ENCODE data around the gene RUNX2.
"Not testable (repeated sequence)": the region's sequence is repeated elsewhere in the genome, so short reads cannot be mapped to it uniquely, and the experiment has no call there.

The RUNX2 gene

DNA sequence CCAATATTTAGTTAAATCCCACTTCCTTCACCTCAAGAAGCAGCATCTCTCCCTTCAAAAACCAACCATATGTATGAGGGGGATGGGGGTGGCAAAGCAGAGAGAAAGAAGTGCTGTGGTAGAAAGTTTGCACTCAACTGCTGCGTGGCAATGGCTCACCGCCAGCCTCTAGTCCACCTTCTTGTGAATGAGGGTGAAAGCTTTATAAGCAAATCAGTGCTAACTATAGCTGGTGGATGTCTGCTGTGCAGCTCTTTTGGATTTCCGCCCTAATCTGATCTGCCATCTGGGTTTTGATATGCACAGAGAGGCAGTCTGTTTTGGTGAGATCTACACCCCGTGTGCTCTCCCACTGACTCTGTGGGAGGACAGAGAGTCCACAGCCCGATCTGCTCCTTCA, 330.8 kb downstream of the RUNX2 start:
- no peak for DNase-seq

DNA sequence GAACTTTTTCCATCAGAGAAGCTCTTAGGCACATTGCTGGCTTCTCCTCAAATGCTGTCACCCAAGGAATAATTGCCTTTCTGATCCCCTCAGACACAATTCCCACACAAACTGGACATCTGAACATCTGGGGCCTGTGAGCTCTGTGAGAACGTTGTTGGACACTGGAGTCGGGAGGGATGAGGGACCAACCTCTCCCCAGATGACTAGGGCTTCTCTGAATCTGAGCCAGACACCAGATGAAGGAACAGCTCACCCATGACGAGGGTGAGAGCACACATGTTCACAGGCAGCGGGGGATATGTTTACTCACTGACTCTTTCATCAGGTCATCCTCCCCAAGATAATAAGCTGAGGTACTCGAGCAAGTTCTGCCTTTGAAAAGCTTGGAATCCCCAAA, 333.5 kb downstream of the RUNX2 start:
- DNase-seq, result no peak

DNA sequence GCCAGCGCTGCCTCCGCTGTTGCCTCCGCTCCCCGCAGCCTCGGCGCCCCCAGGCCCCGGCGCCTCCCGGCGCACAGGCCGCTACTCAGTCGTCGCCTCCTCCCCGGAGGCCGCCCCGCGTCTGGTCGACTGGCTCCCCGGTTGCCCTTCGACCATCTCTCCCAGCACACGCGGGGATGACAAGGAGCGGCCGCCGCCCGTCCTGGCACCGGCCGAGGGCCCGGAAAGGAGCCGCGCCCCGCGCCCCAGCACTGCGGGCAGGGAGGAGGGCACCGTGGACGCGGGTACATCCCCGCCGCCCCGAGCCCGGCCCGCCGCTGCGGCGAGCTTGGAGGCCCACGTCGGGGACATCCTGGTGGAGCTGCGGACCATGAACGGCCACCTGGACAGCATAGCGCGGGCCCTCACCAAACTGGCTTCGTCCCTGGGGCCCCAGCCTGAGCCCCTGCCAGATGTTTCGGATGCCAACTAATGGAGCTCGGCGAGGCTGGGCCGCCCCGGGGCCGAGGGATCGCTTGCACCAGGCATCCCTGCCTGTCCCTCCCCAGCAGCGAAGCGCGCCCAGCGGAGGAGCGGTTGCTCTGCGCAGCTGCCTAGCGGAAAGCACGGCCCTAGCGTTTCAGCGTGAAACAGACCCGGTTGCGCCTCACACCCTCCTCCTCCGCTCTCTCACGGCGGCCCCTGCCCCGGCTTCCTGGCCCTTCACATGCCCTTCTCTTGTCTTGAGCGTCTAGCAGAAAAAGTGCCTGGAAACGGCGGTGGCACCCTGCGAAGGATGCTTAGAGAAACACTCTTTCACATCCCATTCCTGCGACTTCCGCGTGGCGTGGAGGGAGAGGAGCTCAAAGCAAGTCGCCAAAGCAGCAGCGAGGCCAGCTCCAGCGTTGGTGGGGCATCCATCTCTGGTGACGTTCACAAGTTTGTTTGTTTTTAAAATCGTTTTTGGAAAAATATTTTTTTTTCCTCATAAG, 335.4 kb downstream of the RUNX2 start:
- peak; percentile 43 for DNase-seq

DNA sequence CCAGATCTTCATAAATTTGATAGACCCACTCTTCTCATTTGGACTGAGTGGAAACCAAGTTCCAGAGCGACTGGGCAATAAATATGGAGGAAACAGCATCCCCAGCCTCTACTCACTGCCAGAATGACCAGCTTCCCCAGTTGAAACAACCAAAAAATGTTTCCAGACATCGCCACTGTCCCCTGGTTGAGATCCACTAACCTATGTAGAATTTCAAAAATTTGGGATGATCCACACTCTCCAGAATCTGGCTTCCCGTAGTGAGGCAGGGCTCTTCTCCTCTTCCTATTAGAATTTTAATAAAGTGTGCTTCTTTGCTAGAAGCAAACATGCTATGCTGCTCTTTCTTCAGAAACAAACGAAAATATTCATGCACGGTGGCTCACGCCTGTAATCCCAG, 336.6 kb downstream of the RUNX2 start:
- no peak for DNase-seq

DNA sequence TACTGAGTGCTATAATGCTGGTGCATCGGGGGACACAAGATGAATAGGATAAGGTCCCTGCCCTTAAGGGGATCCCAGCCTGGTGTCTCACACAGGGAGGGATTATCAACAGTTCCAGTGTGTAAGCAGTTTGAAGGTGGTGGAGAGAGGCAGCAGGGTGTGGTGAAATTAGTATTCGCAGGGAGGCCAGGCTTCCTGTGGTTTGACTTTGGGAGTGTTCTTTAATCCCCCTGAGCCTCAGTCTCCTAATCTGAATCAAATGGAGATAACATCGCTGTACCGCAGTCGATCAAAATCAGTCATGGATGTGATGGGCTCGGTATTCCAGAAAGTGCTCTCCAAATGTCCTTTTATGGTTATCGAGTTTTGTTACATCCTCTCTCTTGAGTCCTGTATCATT, 337.7 kb downstream of the RUNX2 start:
- no peak for DNase-seq

DNA sequence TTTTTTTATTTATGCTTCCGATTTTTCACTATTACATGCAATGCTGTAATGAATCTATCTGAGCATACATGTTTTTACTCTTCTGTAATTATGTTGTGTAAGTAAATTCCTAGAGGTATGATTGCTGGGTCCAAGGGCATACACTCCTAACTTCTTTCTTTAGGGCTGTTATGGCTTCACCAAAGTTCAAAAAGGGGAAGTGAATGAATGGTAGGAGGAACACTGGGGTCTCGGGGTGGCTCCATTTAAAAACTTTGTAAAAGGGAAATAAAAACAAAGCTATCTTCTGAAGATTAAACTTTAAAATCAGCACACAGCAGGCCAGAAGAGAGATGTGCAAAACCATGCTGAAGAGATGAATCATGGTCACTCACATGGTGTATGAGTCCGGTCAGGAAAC, 338.7 kb downstream of the RUNX2 start:
- no peak for DNase-seq

DNA sequence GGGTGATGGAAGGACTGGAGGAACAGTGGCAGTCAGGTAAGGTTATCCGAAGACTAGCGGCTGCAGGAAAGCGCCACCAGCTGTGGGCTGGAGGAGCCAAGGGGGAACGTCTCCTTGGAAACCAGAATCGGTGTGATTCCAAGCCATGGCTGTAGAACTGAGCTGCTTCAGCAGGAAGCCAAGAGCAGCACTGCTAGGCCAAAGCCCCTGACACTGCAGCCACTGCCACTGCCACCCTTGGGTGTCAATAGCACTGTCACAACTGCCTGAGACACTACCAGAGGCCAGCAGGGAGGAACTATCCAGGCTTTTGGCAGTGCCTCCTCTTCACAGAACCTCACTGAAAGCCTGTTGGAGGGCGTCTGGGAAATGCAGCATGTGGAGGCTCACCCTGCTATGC, 339.2 kb downstream of the RUNX2 start:
- no peak for DNase-seq

DNA sequence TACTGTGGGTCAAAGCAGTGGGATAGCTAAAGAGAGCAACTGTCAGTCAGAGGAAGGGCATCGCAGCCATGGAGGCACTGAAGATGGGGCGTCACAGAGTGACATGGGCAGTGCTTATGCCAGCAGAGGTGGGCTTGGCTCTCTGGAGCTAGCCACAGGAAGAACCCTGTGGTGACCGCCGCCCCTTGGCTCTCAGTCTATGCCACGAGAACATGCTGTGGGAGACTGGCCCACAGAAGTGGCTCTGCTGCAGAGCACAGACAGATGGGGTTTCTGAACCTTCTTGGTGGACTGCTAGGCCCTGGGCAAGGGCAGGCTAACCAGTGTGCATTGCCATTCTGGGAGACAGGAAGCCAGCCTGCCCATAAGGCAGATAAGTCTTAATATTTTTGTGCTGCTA, 339.6 kb downstream of the RUNX2 start:
- DNase-seq, result no peak

DNA sequence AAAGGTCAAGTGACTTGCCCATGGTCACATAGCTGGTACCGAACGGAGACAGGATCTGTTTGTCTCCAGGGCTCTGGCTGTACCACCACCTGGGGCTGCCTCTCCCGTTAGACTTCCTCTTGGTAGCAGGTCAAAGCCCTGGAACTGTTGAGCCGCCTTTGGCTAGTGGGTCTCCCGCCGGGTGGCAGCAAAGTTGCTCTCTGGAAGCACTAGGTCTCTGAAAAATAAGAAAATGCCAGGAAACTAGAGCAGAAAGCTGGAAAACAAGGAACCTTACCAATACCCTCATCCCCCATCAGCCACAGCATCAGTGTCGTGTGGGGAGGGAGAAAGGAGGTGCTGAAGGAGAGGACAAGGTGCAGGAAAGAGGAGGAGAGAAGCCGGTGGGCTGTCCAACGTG, 340.6 kb downstream of the RUNX2 start:
- DNase-seq, result no peak

DNA sequence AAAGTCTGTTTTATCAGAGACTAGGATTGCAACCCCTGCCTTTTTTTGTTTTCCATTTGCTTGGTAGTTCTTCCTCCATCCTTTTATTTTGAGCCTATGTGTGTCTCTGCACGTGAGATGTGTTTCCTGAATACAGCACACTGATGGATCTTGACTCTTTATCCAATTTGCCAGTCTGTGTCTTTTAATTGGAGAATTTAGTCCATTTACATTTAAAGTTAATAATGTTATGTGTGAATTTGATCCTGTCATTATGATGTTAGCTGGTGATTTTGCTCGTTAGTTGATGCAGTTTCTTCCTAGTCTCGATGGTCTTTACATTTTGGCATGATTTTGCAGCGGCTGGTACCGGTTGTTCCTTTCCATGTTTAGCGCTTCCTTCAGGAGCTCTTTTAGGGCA, 345.0 kb downstream of the RUNX2 start:
- DNase-seq, result not testable (repeated sequence)

DNA sequence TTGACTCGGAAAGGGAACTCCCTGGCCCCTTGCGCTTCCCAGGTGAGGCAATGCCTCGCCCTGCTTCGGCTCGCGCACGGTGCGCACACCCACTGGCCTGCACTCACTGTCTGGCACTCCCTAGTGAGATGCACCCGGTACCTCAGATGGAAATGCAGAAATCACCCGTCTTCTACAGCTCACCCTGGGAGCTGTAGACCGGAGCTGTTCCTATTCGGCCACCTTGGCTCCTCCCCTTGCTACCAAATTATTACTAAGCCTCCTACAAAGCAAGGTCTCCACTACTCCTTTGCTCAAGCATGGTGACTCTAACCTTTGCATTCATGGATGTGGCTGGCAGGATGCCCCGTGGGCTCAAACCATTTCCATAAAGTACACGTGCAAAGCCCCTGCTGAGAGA, 347.0 kb downstream of the RUNX2 start:
- not testable (repeated sequence) for DNase-seq

DNA sequence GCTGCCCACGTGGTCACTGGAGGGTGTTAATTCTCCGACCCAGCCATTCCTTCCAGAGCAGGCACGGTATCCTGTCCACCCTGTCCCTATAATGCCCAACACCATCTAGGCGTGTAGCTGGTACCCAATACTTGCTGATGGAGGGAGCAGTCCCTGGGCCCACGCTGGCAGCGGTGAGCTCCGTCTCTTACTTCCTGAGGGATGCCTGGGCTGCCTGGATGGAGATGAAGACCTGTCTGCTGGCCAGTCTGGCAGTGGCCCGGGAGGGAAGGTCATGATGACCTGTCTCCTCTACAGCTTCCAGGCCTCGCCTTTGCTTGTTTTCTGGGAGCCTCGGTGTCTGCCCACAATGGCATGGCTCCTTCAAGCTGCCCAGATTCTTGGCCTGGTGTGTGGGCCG, 347.5 kb downstream of the RUNX2 start:
- no peak for DNase-seq

DNA sequence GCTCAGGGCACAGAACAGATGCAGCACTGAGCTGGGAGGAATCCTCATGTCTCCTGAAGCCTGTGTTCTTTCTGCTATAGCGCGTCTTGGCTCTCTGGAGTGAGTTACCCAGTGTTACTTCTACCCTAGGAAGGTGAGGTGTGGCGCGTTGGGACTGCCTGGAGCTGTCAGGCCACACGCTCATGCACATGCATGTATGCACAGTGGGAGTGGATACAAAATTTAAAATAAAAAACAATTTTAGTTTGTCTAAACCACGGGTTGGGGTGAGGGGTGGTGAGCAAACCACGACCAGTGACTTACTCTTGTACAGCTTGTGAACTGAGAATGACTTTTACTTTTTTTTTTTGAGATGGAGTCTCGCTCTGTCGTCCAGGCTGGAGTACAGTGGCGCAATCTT, 348.2 kb downstream of the RUNX2 start:
- no peak for DNase-seq

DNA sequence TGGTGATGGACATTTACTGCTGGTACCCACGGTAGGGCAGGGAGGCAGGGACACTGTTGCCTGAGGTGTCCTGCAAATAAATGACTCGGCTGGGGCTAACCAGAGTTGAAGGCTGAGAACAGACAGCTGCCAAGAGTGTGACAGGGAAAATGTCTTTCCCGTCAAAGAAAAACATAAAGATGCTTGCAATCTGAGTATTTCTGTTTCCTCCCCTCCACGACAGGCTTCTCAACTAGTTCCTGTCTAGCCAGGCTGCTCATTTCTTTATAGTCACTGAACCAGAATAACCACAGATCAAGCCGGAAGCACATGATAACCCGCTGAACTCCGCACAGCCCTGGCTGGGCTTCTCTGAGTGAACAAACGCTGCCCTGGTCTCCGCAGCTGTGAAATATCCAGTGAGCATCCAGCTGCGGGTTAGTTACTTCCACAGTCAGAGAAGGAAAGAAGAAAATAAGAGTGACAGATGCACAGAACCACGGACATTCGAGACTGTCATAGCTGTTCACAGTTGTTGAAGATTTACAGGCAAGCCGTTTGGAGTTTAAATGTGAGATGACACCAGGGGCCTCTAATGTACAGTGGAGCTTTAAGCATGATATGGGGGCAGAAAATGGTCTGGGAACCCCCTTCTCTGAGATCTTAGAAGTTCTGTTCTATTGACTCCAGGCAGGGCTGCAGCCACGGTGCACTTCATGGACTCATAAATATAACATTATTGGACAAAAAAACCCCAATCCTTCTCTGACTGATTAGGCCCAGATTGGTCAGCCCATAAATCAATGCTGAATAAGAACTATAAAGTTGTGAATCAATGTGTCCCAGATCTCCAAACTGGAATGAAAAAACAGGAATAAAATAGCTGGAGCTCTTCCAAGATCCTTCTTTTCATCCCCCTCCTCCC, 349.5 kb downstream of the RUNX2 start:
- DNase-seq, result peak; percentile 17

DNA sequence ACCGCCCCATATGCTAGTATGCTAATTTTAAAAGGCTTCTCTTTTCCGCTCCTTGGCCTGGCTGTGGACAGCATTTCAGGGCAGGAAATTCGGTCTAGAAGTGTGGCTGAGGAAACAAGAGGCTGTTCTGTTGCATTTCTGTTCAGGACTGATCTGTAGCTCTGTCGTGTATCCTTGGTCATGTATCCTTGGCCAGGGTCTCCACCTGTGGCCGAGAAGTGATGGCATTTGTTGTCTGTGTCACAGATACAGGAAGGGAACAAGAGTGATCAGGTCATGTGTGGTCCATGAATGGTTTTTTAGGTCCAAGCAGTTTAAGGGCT, 350.1 kb downstream of the RUNX2 start:
- DNase-seq, result peak; percentile 12

DNA sequence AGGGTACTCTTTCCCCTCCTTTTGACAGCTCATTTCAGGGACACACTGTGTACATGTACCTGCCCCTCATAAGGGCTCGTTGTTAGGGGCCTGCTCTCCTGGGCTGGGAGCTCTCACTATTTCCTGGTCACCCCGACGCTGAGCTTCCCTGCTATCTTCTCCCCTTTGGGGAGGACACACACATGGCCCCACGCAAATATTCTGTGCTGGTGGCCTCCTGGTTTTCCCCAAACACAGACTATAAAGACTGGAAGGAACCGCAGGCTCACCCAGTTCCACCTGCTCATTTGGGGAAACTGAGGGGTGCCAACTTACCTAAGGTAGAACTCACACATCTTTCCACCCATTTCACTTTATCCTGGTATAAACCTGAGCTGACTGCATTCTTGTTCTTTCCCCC, 351.0 kb downstream of the RUNX2 start:
- no peak for DNase-seq

DNA sequence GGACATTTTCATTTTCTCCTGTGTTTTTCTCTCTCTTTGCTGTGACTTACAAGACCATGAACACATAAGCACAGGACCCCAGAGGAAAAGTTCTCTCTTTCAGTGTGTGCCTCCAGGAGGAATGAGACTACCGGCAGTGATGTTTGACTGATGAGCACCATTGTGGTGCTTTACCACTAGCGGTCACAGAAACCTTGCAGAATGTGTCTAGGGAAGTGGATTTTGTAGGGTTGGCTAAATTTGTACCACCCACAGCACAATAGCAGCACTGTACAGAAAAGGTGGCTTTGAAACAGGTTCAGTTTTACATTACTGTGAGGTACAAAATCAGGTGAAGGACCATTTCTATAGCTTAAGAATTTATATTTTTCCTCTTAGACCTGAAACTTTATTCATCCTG, 351.5 kb downstream of the RUNX2 start:
- DNase-seq, result no peak

DNA sequence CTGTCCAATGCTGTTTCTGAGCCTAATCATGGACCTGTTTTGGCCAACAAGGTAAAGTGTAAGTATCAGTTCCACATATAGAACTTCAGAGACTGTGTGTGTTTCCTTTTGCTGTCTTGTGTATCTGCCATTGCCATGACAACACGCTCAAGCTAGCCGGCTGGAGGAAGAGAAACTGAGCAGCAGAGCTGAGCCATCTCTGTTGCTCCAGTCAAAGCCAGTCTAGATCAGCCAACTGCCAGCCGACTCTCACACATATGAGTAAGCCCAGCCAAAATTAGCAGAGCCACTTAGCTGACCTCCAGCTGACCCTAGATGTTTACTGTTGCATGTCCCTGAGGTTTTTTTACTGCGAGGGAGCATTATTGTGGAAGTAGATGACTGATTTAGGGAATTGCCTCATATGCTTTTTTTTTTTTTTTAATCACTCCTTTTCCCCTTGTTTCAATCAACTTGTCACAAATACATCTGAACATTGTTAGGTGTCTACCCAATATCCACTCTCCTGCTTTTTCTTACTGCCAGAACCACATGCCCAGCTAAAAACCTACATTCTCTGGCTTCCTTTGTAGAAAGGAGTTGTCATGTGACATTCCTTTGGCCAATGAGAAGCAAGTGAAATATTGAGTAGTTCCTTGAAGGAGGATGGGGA, 353.9 kb downstream of the RUNX2 start:
- no peak for DNase-seq

DNA sequence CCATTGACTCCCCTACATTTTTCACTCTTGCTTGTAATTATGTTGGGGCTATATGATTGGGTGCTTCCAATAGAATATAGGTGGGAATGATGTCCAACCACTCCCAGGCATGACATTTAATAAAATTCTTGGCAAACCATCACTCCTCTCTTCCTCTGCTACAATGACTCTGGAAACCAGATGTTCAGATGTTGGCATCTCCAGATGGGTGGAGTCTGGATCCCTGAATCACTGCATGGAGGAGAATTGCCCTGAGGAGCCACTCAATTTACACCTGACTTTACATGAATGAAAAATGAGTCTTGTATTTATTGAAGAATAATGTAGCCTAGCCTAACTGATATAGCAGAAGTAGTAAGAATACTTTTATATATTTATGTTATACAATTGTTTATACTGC, 356.3 kb downstream of the RUNX2 start:
- no peak for DNase-seq

DNA sequence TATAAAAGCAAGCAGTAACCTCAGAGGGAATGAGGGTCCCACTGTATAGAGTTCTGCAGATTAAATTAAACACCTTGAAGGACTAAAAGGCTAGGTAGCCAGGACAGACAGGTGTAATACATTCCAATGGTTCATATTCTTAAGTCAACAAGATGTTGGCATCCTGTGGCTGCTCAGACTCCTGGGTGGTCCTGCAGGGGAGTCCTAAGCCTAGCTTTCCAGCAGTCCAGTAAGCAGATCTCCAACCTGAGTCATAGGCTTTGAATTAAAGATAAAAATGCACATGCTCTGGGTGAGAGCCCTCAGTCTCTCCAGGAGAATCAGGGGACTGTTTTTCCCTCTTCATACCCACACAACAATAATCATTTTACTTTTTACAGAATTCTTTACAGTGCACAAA, 356.9 kb downstream of the RUNX2 start:
- no peak for DNase-seq

DNA sequence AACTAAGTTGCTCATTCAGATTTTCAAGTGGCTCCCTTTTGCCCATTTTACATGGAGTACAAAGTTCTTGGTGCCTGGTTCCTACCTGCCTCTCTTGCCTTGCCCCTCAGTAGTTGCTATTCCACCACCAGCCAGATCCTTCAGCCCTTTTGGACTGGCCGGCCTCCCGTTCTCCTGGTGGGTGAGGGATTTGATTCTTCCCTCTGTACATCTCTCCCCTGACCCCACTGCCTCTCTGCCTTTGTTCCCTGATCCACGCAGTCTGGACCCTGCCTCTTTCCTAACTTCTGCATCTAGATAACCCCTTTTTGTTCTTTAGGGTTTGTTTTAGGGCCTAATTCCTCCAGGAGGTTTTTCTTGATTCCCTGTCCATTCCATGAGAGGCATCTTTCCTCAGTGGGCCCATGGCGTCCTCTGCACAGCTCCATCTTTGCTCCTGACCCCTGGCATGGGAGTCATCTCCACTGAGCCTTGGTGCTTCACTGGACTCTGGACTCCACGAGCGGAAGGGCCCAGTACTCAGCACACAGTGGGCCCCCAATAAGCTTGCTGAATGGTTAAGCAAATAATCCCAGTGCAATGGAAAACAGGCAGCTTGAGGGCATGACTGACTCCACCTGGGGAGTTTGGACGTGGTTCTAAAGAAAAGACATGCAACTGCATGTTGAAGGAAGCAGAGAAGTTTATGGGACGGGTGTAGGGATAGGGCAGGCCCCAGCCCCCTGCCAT, 358.9 kb downstream of the RUNX2 start:
- no peak for DNase-seq

DNA sequence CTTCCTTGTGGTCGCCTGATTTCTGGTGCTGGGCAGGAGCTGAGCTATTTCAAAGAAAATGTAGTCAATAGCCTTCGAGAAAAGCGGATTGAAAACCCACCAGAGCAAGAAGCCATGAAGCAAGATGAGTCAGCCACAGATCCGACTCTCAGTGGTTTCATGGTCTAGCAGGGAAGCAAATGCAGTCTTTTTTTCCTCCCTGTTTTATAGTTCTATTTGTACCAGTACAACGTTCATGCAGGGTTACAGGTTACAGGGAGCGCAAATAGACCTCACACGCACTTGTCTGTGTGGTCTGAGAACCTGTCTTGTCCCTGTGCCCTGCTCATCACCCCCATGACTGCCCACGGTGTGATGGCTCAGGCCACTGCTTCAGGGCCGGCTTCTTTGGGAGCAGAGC, 359.4 kb downstream of the RUNX2 start:
- DNase-seq, result no peak

DNA sequence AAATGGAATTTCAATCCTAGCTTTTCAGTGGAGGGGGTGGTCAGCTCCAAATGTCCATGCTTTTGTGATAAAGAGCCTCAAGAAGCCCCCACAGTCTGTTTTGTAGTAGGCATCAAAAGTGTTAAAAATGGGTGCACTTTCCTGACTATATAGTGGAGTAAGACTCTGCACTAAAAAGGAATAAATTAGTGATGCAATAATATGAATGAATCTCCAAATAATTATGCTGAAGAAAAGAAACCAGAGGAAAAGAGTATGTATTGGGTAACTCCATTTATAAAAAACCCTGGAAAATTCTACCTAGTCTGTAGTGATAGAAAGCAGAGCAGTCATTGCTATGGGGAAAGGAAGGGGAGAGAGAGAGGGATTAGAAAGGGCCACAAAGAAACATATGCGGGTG, 360.1 kb downstream of the RUNX2 start:
- no peak for DNase-seq

All from midbrain (tissue), 1 donor.